CD4-positive, alpha-beta T cell treated with Interleukin-17A for 4 hours (primary cell): ENCODE results near the gene PEX11B.

ENCODE experiments used
- DNase-seq: peaks from one replicate; pipeline ENCODE4 v3.0.0-alpha.2; 2020; ENCODE audit warnings: mixed read lengths

Gene PEX11B, protein sequence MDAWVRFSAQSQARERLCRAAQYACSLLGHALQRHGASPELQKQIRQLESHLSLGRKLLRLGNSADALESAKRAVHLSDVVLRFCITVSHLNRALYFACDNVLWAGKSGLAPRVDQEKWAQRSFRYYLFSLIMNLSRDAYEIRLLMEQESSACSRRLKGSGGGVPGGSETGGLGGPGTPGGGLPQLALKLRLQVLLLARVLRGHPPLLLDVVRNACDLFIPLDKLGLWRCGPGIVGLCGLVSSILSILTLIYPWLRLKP

DNA sequence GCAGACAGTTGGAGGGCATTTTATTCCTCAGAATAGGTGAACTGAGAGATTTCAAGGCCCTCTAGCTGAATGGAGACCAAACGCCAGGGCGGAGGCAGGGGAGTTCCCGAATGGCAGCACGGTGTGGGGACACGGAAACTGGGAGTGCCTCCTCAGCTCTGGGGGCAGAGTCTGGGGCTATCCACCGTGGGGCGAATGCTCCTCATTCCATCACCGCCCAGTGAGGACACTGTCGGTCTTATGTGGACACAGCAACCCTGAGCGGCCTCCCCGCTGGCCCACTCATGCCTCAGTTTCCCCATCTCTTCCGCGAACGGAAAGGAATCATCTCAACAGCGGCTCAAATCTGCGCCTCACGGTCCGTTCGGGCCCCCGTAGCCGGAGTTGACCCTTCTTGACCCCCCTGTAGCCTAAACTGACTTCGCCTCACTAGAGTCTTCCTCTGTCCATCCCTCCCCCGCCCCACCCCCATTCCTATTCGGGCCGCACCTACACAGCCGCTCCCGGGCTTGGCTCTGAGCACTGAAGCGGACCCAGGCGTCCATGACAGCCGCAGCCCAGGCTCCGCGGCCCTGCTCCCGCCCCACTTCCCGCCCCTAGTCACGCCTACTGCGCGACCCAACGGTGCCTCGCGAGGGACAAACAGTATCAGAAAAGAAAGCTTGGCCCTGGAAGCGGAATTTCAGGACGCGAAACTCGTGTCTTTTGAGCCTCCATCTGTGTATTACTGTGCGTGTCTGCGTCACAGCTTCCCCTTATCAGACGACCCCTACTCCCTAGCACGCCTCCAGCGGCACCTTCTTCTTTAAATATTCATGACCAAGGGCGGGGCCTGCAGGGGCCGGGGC, at the start of gene PEX11B:
Gene PEX11B (minus strand): TSS at position 574 of the 848 bp plus-strand sequence. CDS start 29 bp downstream, at position 545.
- DNase-seq: peak; percentile 96

DNA sequence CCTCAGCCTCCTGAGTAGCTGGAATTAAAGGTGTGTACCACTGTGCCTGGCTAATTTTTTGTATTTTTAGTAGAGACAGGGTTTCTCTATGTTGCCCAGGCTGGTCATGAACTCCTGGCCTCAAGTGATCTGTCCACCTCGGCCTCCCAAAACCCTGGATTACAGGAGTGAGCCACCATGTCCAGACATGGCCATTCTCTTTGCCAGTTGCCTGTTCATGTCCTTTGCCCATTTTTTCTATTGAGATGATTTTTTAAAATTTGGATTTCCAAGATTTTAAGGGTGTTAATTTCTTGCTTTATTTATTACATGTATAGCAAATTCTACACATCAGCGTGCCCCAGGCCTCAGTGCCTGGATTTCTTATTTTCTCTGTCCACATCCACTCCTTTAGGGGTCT, 48.8 kb upstream of the PEX11B start:
- DNase-seq: no peak

DNA sequence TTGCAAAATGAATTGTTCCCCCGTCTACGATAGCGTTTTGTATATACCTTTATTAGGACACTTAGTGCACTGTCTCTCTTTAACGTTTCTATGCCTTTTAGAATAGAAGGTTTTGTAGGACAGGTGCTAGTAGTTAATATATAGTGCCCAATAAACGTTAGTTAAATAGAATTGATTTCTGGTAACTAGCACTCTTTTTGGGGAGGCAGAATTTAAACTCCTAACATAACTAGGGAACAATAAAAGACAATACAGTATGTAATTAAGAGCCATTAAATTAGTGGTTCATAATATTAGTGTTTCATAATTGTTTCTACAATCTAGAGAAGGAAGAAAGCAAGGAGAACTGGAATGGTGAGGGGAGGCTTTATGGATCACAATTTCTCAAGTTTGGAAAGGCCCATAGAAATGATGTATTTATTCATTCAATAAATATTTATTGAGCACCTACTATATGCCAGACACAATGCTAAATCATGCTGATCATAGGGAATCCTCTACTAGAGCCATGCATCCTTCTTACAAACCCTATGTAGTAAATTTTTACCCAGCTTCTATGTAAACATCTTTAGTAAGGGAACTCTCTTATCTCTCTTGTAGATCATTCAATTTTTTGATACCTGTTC, 46.7 kb upstream of the PEX11B start:
- no peak for DNase-seq

DNA sequence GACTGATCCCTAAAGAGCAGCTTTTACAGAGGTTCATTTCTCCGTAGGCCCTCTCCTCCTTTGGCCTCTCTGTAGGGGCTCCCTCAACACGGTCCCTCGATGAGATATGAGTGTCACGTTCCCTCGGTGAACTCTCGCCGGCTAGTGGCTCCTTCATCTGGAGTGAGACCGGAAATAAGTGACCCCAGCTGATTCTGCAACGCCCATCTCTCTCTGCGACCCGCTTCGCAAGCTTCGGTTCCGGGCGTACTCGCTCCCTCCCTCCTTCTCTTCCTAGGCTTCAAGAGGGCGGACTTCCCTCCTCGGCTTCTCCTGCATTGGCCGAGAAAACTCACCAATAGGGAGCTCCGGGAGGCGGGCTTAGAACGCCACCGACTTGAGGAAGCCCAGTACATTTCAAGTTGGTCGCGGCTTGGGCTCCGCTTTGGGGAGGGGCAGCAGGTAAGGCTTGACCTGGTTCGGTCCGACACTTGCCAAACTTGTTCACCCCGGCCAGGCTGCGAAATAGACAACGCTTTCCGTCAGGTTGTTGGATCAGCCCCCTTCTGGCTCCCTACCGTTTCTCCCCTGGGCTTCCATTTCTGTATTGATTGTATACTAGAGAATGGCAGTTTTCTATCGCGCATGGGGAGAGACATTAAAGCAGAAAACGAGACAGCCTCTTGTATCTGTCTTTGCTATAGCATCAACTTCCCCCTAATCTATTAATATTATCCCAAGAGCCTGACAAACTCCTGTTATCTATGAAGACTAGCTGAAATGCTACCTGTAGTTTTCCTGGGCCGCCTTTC, 46.0 kb upstream of the PEX11B start, which contains the start of the genes ANKRD34A and POLR3GL:
Gene ANKRD34A (minus strand): TSS at position 248 of the 791 bp plus-strand sequence. CDS start 2,816 bp downstream, outside the sequence.
Gene POLR3GL (plus strand): TSS at position 363 of the 791 bp plus-strand sequence. CDS start 10,176 bp downstream, outside the sequence.
- DNase-seq: peak; percentile 92

DNA sequence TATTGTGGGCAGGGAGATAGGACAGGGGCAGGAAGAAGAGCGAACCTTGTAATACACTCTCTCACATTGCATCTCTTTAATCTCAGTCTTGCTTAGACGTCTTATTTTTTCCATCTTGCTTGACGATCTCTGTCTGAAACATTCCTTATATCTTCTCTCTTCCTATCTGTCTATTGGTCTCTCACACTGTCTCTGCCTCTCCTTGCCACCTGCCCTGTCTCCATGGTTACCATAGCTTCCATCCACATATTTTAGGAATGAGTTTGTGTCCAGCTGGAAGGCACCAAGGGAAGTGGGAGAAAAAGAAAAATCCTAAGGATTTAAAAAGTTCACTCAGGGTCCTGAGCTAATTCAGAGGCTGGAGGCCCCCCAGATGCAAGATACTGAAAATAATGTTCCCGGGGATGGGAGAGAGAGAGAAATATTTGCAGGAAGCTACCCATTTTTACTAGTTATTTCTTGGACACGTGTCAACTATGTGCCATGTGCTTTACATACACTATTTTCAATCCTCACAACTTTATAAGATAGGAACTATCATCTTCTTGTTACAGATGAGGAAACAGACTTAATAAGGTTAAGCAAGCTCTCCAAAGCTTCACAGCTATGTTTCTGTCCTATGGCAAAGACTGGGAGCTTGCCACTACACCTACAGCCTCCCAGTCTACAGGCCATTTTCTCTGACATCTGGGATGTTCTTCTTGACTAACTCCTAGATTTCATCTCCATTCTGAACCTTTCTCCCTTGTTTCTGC, 44.9 kb upstream of the PEX11B start:
- no peak for DNase-seq

DNA sequence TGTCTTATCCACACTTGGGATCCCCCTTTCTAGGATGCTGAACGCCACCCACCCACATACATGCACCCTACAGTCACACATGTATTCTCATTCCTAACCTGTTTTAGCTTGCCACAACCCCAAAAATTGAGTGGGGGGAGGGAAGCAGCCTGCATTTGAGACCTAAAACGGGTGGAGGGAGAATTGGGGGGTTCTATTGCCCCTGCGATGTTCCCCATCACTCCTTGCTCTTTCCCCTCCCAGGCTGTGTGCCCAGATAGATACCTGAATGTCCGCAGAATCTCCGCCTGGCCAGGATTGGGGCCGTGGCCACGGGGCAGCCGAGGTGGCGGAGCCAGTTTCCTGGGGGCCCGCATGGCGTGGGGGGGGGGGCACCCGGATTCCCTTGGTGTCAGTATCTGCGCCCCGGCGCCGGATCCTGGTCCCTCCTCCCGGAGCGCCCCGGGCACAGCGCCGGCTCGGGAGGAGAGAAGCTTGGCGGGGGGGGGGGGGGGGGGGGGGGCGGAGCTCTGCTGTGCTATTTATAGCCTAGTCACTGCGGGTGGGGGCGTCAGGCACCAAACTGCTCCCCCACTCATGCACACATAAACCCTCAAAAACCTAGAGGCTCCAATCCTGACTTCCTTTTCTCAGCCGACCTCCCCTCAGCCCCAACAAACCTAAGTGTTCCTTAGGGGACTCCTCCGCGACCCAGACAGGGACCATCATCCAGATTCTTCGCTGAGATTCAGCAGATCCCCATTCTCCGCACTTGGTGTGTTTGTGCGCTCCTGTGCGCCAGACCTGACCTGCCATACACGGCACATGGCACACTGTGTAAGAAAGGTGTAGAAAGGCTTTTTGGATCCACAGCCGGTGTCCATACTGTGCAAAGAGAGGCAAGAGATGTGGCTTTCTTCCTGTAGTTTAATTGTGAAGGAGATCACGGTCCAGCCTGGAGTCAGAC, 43.9 kb upstream of the PEX11B start:
- DNase-seq: peak; percentile 67

DNA sequence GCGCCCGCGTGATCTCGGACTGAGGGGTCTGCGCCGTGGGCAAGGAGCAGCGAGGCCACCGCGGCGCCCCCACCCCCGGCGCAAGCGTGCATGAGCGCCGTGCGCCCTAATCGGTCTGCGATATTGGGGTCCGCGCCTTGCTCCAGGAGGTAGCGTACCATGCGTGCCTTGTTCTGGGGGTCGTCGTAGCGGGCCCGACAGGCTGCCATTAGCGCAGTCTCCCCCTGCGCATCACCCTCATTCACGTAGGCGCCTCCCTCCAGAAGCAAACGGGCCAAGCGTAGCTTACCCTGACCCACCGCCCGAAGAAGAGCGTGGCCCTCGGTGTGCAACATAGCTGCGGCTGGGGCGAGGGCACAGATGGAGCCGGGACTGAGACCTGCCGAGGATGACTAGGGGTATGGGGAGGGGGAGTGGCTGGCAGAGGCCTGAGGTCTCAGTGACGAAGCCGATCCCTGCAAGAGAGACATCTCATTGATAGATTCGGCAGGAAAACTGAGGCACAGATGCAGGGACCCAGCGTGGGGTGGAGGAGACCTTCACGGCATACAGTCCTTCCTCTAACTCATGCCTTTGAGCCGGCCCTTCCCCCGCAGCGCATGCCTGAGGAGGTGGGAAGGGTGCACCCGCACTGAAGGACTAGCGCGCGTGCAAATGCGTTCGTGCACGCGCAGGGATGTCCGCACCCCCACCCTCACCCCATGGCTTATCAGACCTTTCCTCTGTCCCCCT, 43.1 kb upstream of the PEX11B start:
- peak; percentile 63 for DNase-seq

DNA sequence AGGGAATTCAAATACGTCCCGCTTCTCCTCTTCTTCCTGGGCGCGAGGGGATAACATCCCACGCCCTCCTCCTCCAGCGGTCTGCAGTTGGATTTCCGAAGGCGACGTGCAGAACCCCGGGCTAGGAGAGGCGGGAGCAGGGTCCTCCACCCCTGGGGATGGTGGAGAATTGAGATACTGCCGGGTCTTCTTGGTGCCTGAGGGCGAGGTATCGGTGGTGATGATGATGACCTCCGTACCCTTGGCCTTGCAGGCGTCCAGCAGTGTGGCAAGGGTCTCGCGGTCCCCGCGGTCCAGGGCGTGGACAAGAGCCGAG, 42.5 kb upstream of the PEX11B start:
- DNase-seq: peak; percentile 21

DNA sequence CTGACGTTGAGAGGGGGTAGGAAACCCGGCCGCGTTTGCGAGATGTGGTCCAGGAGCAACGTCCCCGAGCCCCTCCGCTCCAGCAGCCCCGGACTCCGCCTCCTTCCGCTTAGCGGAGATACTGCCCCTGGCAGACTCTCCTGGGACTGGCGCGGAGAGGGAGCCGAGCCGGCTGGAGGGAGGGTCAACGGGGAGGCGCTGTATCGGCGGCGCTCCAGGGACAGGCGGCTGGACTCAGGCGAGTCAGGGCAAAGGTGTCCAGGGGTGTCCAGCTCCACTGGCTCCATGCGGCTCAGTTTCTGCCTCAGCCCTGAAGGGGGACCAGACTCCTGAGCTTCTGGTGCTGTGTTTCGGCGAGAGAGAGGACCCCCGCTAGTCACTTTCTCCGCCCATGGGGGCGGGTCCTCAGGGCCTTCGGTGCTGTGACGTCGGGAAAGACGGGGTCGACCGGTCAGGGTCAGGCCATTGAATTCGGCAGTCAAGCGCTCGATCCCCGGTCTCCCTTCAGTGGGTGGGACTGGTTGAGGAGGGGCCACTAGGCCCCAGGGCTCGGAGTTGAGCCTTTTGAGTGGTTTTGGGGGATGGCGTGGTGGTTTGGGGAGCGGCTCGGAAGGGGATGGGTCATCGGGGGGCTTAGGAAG, 42.1 kb upstream of the PEX11B start:
- DNase-seq: peak; percentile 67

DNA sequence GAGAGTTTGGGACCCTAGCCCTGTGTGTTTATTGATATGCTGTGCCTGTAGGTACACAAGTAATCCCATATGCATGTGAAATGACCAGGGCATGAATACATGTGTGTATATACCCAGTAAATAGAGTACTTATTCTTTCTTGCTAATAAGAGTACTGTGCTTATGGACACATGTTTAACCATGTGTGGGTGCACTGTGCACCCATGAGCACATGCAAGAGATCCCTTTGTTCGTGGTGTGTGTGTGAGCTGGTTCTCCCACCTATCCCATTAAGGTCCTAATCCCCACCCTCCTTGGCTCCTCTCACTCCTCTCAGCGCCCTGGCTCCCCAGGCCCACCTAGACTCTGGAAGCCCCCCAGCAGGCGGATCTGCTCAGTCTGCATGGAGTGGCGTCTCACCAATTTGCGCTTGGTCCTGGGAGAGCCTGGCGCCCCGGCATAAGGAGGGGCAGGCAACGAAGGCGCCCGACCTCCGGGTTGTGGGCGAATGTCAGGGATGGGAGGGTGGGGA, 41.5 kb upstream of the PEX11B start:
- no peak for DNase-seq

DNA sequence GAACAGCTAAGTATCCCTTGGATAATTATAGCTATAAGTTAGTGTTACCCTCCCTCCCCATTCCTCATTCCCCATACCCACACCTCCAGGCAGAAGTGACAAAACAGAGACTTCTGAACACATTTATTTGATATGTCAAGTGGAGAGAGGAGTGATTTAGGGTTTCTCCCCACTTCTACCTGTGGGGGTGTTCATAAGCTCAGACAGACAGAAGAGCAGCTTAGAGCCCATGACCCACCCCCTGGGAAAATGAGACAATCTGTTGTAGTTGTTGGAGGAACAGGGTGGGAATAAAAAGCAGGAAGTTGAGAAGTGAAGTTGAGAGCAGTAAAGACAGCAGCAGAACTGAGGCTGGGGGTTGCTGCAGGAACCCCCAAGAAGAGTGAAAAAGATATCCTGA, 40.8 kb upstream of the PEX11B start:
- no peak for DNase-seq

DNA sequence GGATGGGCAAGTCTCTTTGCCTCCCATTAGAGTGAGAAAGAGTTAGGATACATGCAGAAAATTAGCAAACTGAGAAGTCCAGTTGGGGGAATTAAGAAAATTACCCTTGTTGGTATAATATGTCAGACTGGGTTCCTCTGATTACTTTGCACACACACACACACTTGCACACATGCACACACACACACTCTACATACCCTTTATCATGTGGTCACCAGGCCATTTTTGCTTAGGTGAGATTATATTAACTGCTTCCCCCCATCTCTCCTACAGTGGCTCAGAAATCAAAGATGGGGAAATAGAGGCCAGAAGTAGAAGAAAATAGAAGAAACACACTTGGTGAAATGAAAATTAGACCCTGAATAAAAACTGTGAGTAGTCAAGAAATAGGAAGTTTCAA, 40.2 kb upstream of the PEX11B start:
- DNase-seq: no peak

DNA sequence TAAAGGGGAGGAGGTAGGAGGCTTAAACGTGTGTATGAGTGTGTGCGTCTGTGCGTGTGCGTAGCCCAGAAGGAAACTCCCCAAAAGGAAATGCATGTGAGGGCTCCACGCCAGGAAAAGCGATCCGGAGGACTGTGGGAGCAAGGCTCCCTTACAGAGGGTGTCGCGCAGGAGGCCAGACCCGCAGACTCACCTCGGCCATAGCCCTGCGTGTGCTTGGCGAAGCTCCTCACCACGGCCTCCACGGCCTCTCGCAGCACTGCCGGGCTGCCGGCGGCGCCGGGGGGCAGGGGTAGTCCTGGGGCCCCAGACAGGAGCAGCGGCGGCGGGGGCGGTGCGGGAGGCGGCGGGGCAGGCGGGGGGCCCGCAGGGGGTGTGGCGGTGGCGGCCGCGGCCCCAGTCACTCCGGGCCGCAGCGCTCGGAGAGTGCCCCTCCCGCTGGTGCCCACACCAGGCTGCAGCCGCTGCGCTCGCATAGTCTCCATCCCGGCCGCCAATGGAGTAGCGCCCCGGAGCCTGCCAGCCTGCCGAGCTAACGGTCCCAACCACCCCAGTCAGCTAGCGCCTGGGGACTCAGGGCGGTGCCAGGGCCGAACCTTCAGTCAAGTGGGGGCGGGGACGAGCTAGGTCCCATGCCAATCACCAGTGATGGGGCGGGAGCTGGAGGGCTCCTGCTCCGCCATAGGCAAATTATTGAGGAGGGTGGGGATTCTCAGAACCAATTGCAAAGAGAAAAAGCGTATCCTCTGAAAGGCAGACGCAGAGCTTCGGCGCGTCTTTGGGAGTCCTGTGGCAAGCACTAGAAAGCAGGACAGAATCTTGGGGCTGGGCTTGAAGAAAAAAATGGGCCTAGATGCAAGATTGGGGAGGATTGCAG, 39.2 kb upstream of the PEX11B start, which contains the start of gene LIX1L:
Gene LIX1L (minus strand): TSS at position 575 of the 877 bp plus-strand sequence. CDS start 90 bp downstream, at position 485.
- peak; percentile 97 for DNase-seq

DNA sequence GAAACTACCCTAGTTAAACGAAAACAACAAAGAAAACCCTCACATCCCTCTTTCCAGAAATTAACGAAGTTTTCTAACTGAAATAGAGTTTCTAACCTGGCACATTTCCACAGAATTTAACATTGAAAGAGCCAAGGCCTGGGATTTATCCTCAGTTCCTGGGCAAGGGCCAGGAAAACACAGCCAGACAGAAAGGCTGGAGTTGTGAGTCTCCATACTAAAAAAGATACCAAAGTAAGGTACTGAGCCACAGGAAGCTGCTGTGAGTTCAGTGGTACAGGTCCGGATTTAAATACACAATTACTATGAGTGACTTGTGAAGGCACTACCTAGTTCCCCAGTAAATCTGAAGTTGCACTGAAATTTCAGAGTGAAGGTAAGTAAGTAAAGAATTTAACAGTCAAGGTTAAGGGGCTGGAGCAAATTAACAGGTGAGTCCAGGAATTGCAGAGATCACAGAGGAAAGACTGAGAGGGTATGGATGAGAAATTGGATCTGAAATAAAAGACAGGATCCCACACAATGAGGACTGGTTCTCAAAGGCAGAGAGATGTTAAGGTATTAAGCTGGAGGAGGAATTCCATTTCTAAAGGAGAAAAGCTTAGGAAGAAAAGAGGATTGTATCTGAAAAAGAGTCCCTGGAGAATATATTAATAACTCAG, 38.4 kb upstream of the PEX11B start:
- DNase-seq: peak; percentile 17

DNA sequence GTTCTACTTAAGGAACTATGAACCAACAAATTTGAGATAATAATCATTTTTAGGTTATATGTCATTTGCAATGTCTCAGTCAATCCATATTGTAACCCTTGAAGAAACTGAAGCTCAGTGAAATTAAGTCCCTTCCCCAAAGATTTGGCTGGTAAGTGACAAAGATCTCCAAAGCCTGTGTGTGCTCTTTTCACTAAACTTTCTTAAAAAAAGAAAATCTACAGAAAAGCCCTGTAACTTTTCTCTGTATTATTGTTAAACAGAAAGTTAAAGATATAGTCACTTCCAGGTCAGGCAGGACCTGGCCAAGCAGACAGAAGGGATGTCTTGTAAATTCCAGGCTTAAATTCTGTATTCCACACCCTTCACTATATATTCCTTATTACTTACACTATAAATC, 37.8 kb upstream of the PEX11B start:
- DNase-seq: no peak

DNA sequence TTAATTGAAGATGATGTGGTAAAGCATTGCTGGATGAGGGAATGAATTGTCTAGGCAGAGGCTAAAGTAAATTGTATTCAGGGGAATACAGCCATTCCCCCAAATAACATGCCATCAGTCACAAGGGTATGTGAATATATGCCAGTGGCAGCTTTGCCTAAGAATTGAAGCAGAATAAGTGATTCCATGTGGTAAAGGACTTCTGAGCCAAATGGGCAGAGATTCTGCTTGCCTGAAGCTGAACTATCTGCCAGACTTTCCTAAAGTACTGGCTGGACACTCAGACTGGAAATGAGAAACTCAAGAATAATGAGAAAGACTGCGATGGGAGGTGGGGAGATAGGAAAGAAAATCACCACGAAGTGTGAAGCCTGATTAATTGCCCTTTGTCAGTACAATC, 36.9 kb upstream of the PEX11B start:
- DNase-seq: no peak

DNA sequence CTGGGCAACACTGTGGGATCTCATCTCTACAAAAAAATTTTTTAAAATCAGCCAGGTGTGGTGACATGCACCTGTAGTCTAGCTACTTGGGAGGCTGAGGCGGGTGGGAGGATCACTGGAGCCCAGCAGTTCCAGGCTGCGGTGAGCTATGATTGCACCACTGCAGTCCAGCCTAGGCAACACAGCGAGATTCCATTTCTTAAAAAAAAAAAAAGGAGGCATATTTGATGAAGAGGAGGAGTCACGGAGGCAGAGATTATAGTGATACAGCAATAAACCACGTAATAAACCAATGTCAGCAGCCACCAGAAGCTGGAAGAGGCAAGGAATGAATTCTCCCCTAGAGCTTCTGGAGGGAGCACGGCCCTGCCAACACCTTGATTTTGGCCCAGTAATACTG, 35.3 kb upstream of the PEX11B start:
- no peak for DNase-seq

DNA sequence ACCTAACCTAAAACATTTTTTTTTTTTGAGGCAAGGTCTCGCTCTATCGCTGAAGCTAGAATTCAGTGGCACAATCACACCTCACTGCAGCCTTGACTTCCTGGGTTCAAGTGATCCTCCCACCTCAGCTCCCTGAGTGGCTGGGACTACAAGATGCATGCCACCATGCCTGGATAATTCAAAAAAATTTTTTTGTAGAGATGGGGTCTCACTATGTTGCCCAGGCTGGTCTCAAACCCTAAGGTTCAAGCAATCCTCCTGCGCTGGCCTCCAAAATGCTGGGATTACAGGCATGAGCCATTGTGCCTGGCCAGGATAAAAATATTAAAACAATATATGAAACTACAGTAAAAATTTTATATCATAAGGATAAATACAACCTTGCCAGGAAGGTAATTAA, 34.4 kb upstream of the PEX11B start:
- DNase-seq: no peak
